ENCODE results near the gene OR51A7.

The OR51A7 gene

DNA sequence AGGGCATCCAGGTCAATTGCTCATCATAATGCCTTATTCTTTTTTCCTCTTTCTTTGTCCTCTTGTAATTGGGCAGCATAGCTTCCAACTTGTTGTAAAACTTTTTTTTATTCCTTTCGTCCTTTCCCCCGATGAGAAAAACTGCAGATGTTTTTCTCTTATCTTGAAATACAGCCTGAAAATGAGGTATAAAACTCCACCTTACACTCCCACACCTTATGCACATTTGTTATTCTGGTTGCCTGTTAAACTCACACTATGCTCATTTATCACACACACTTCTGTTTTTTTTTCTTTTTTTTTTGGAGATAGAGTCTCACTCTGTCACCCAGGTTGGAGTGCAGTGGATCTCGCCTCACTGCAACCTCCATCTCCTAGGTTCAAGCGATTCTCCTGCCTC, 53.8 kb downstream of the OR51A7 start:
- DNase-seq = no peak
